Neural progenitor cell (in vitro differentiated cells): ENCODE results near the gene LRRC19.

ENCODE experiments used
- EZH2 ChIP-seq: fragments of 200-600 bp; sonication (generic); IDR thresholded peaks from 2 replicates; pipeline ENCODE4 v1.6.1; 2017; ENCODE audit warnings: antibody characterized with exemption, mild to moderate bottlenecking, moderate library complexity
- EZH2phosphoT487 ChIP-seq: fragments of 200-600 bp; sonication (generic); IDR thresholded peaks from 2 replicates; pipeline ENCODE4 v1.6.1; 2017; ENCODE audit warnings: antibody characterized with exemption
- TF ChIP-seq, protein P1 (sequence below): fragments of 200-600 bp; sonication (generic); IDR thresholded peaks from 2 replicates; pipeline ENCODE4 v1.5.1; 2017; ENCODE audit warnings: antibody characterized with exemption, mild to moderate bottlenecking

- TF ChIP-seq, protein P1, sequence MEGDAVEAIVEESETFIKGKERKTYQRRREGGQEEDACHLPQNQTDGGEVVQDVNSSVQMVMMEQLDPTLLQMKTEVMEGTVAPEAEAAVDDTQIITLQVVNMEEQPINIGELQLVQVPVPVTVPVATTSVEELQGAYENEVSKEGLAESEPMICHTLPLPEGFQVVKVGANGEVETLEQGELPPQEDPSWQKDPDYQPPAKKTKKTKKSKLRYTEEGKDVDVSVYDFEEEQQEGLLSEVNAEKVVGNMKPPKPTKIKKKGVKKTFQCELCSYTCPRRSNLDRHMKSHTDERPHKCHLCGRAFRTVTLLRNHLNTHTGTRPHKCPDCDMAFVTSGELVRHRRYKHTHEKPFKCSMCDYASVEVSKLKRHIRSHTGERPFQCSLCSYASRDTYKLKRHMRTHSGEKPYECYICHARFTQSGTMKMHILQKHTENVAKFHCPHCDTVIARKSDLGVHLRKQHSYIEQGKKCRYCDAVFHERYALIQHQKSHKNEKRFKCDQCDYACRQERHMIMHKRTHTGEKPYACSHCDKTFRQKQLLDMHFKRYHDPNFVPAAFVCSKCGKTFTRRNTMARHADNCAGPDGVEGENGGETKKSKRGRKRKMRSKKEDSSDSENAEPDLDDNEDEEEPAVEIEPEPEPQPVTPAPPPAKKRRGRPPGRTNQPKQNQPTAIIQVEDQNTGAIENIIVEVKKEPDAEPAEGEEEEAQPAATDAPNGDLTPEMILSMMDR: no peak
- TF ChIP-seq EZH2: no peak
- no peak for TF ChIP-seq EZH2phosphoT487
These were observed 36.3 kb upstream of the LRRC19 start for GRCh38 chr9:27041746-27042145.
